ENCODE measurements around the gene ATF6. TPM values are rescaled to one million over a fixed set of nuclear protein-coding genes. Genes with fewer than 3 reads are reported as not detected.

ATF6 gene
- total and polyA plus RNA-seq, 9 of the 15 experiments (the other 6 are each of a cell fraction or from before 2014, with no cell fraction given), result 11.7 to 32.4 (median 20.4) TPM

DNA sequence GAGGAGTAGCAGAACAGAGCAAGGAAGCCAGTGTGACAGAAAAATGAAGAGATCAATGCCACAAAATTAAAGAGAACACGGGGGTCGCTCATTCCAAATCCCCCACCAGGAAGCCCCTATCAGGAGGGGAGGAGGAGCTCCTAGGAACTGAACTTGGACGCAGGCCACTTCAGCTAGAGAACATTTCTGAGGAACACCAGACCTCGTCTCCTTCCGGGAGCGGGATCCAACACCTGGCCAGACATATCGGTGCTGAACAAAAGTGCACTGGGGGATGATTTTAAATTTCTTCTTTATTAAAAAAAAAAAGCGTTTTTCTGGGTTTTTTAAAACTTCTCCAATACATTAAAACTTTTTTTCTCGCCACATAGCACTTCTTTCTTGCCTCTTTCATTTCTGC lies 216.8 kb downstream of the ATF6 start:
- Histone ChIP-seq H3K4me1 (replicated peaks in 1 of 2; ENCODE audit: control insufficient read depth in 2 of 2, insufficient read depth in 2 of 2, low read length in 2 of 2) (peaks cover 0 to 13% of the 10 kb centered on the region in 2 experiments; a peak in 2 of 5 replicates), H3K9ac (ENCODE audit: insufficient read depth in 1 of 2, low read depth in 2 of 2, low read length in 2 of 2) (no peak overlapping the region), H3K79me2 (ENCODE audit: control insufficient read depth, insufficient read depth, low read length) (no peaks in the 10 kb centered on the region), H3K9me1 (ENCODE audit: control insufficient read depth, insufficient read depth, low read length) (no peaks in the 10 kb centered on the region), H3K9me3 (replicated peaks; ENCODE audit: control insufficient read depth, insufficient read depth, low read depth, low read length) (no peaks in the 10 kb centered on the region), H3K4me3 (no peak overlapping the region), H3K27me3 (ENCODE audit: control insufficient read depth in 2 of 2, insufficient read depth in 2 of 2, low read length in 2 of 2) (peaks cover 9 to 73% of the 10 kb centered on the region in 2 experiments), H4K20me1 (replicated peaks; ENCODE audit: control insufficient read depth, insufficient read depth, low read length) (no peaks in the 10 kb centered on the region), H3K27ac (ENCODE audit: extremely low read depth, low read depth, low read length) (no peak overlapping the region), H3K4me2 (ENCODE audit: insufficient read depth, low read length) (no peak overlapping the region), H3K36me3 (ENCODE audit: control insufficient read depth, insufficient read depth, low read length) (no peaks in the 10 kb centered on the region), H2AFZ (ENCODE audit: low read depth, low read length) (peak overlapping the region; percentile 28; the same call in 1 of the 2 replicates)
- in situ Hi-C loops (cut with MboI) (no loop called here), intact Hi-C loops (cut with micrococcal nuclease) (no loop called here)
- FAIRE-seq, result no peak
- CTCF ChIA-PET (ENCODE audit: low intra/inter-chr PET ratio), result no interaction called here
- ATAC-seq, result no peak
- DNase-seq (ENCODE audit: extremely low read depth in 1 of 4, low spot score in 3 of 4), result no peak
- POLR2A ChIA-PET, result interaction anchor here (0.7 to 1.6 kb wide), 3 partner anchors 19 to 118 kb away, joined by 3 to 4 read pairs (median 4); no protein-coding TSS in a partner anchor
- WGBS (ENCODE audit: insufficient coverage, low coverage, missing lambda C conversion rate), result under 1% methylated on average over 9 of the region's 9 CpGs
- BruUV-seq (replicated peaks), result no TSS peak
- TF ChIP-seq MYBL2 (IDR thresholded peaks at IDR 0.05; ENCODE audit: low read depth) (no peak), MYBL2 (CRISPR knock-in tag; IDR thresholded peaks at IDR 0.05; ENCODE audit: borderline replicate concordance) (no peak)
- TF ChIP-seq, protein P1, sequence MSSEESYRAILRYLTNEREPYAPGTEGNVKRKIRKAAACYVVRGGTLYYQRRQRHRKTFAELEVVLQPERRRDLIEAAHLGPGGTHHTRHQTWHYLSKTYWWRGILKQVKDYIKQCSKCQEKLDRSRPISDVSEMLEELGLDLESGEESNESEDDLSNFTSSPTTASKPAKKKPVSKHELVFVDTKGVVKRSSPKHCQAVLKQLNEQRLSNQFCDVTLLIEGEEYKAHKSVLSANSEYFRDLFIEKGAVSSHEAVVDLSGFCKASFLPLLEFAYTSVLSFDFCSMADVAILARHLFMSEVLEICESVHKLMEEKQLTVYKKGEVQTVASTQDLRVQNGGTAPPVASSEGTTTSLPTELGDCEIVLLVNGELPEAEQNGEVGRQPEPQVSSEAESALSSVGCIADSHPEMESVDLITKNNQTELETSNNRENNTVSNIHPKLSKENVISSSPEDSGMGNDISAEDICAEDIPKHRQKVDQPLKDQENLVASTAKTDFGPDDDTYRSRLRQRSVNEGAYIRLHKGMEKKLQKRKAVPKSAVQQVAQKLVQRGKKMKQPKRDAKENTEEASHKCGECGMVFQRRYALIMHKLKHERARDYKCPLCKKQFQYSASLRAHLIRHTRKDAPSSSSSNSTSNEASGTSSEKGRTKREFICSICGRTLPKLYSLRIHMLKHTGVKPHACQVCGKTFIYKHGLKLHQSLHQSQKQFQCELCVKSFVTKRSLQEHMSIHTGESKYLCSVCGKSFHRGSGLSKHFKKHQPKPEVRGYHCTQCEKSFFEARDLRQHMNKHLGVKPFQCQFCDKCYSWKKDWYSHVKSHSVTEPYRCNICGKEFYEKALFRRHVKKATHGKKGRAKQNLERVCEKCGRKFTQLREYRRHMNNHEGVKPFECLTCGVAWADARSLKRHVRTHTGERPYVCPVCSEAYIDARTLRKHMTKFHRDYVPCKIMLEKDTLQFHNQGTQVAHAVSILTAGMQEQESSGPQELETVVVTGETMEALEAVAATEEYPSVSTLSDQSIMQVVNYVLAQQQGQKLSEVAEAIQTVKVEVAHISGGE (CRISPR knock-in tag; IDR thresholded peaks at IDR 0.05), result peak in 1 of 3 experiments; percentile 45; a peak in 1 of 6 replicates
